Activated gamma-delta T cell treated with anti-CD3 and anti-CD28 coated beads, Interleukin-2, amount 50 U/mL, for 16 hours (primary cell): Measurements from ENCODE around the gene DDX11.
"Not testable (repeated sequence)": the region's sequence is repeated elsewhere in the genome, so short reads cannot be mapped to it uniquely, and the experiment has no call there.

Experiments used
- DNase-seq: peaks from one replicate; pipeline ENCODE4 v3.0.0-alpha.2; 2020; ENCODE audit warnings: low read depth

The DDX11 gene

GRCh38 chr12:31067656-31068055 is 6.0 kb upstream of the DDX11 start:
- not testable (repeated sequence) for DNase-seq

GRCh38 chr12:31070971-31071740 is 2.5 kb upstream of the DDX11 start:
- not testable (repeated sequence) for DNase-seq

DNA sequence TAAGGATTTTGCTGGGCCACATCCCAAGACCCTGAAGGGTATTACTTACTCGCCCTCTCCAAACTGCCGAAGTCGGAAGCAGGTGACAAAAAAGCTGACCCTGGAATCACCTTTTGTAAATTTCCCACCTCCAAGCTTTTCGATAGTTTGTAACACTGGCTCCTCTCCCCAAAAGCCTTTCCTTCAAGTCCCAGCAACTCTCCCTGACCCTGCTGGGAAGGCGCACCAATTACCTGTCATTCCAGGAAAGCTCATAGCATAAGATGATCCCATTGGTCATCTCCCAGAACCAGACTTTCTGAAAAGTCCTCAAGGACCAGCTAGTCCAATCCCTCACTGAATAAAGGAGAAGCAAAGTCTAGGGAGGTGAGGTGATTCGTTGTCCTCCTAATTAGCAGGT is 698 bp upstream of the DDX11 start:
- DNase-seq, result not testable (repeated sequence)

DNA sequence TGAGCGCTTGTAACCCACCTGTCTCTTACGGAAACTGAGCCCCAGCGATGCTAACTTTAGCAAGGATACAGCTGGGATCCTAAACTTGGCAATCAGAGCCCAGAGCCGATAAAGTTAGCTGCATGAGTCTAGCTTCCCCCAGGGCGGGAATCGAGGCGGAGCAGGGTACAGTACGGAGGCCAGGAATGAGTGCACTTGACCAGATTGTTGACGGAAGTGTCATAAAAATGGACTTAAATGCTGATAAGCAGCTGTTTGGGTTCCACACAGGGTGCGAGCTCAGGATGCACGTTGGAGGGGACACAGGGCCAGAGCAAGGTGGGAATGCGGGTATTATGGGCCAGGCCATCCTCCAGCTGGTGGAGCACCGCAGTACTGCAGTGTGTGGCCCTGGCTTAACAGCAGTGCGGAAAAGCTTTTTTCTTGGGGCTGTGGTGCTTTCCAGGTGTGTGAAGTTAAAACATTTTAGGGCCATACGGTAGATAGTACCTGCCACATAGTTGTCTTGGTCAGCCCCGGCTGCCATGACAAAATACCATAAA is 744 bp downstream of the DDX11 start:
- not testable (repeated sequence) for DNase-seq

DNA sequence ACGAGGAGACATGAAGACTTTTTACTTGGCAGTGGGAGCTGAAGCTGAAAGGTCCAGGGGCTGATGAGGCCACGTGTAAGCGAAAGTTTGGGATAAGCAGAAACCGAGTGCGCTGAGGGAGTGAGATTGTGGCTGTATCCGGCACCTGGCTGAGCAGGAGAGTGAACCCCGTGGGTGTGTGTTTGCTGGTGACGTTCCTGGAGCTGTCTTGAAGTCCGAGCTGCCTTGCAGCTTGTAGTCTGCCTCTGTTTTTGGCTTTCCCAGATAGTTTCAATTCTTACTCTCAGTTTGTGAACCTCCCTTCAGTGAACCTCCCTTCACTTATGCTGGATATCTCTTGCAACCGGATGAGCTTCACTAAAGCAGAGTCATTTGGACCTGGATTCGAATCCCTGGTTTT is 2.5 kb downstream of the DDX11 start:
- DNase-seq, result not testable (repeated sequence)

DNA sequence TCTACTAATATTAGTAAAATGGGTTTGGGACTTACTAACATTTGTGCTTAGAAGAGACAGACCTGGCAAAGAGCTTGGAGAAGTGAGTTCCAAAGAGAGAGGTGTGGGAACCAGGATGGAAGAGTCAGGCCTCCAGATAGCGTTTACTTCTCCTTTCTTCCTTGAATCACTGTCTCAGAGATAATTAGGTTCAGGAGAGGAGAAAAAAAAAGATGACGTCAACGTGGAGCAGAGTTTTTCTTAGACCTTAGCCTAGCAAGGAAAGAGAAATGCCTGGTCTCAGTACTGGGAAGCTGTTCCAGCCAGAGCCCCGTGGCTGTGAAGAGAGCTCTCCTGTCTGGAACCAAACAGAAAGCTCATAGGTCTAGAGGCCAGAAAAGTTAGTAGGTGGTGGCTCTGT is 3.4 kb downstream of the DDX11 start:
- not testable (repeated sequence) for DNase-seq

GRCh38 chr12:31077998-31078397 is 4.3 kb downstream of the DDX11 start:
- DNase-seq, result not testable (repeated sequence)

DNA sequence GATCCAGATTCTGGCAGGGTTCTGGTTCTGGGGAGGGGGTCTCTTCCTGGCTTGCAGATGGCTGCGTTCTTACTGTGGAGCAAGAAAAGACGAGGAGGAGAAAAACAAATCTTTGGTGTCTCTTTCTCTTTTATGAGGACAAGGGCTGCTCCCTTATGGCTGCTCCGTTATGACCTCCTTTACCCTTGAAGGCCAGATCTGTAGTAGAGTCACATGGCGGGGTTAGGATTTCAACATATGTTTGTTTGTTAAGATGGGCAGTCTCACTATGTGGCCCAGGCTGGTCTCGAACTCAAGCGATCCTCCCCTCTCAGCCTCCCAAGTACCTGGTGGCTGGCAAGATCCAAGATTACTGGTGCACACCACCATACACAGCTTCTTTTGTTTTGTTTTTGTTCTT is 5.8 kb downstream of the DDX11 start:
- not testable (repeated sequence) for DNase-seq

DNA sequence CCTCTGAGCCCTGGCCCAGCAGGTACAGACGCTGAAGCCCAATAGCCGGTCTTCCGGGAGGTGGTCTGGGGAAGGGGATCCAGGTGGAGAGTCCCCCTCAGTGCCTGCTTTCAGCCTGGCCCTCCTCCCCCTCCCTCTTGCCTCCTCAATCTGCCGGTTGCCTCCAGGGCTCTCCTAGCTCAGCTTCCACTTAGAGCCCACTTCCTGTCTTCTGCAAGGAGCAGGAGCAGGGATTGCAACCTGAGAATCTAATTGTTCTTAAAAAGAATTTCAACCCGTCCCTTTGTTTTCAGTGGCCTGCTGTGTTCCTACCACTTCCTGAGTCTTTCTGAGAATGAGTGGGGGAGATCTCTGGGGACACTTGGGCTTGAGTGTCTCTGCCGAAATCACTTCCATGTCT is 6.6 kb downstream of the DDX11 start:
- DNase-seq, result not testable (repeated sequence)

DNA sequence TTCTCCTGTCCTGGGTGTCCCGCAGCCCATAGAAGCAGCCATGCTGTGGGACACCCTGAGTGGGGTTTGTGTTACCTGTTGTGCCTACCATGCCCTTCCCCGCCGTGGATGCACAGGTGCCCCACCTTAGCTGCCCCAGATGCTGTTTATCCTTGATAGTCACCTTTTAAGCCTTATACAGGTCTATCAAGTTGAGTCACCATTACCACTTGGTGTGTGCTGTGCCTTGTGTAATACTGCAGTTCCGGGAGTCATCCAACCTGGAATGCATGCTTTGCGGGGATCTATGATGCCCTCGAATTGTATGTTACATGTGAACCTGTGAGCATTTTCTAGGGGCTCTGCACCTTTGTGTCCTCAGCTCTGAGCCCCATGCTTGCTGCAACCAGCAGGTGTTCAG is 7.6 kb downstream of the DDX11 start:
- not testable (repeated sequence) for DNase-seq

- DNase-seq, result not testable (repeated sequence)
Observed at GRCh38 chr12:31084241-31084640, 10.6 kb downstream of the DDX11 start.

- not testable (repeated sequence) for DNase-seq
Observed at GRCh38 chr12:31086032-31086431, 12.4 kb downstream of the DDX11 start.

DNA sequence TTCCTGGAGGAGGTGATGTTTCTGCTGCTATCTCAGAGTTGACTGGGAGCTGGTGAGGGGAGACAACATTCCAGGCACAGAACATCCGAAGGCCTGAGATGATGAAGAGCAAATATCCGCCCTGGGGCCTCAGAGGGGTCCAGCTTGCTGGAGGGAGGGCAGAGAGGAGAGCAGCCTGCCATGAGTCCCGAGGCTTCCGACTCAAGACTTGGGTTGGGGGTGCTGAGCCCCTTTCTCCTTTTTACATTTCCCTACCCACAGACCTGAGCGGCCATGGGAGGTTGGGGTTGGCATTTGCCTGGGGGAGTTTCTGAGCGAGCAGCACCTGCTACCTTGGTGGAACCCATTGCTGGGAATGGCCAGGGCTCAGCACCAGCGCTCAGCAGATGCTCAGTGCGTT is 13.8 kb downstream of the DDX11 start:
- not testable (repeated sequence) for DNase-seq

- not testable (repeated sequence) for DNase-seq
Observed at GRCh38 chr12:31087956-31088355, 14.3 kb downstream of the DDX11 start.

DNA sequence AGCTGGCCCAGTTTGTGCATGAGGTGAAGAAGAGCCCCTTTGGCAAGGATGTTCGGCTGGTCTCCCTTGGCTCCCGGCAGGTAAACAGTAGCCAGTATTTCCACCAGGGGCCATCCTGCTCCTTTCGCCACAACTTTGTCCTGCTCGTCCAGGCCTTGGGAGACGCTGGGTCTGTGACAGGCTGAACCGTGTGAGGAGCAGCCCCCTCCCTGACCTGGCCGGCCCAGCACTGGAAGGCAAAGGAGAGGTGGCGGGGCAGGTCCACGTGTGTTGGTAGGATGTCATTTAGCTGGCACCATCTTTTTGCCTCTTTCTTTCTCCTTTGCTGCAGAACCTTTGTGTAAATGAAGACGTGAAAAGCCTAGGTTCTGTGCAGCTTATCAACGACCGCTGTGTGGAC is 15.4 kb downstream of the DDX11 start:
- no peak for DNase-seq

- not testable (repeated sequence) for DNase-seq
Observed at GRCh38 chr12:31091629-31092028, 18.0 kb downstream of the DDX11 start.

DNA sequence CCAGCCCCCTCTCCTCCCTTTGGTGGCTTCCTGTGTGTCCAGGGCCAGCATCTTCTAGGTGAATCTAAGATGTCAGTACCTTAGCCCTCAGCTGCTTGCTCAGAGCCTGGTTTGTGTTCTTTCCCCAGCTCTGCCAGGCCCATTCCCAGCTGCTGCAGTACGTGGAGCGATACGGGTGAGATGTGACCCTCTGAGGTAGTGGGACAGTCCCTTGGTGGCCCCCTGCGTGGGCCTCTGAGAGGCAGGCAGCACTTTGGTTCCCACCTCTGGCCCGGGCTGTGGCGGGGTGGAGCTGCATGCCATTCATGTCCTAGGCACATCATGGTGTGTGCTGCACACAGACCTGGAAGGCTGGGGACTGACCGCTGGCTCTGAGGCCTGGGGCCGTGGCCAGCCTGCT is 19.1 kb downstream of the DDX11 start:
- DNase-seq, result not testable (repeated sequence)

DNA sequence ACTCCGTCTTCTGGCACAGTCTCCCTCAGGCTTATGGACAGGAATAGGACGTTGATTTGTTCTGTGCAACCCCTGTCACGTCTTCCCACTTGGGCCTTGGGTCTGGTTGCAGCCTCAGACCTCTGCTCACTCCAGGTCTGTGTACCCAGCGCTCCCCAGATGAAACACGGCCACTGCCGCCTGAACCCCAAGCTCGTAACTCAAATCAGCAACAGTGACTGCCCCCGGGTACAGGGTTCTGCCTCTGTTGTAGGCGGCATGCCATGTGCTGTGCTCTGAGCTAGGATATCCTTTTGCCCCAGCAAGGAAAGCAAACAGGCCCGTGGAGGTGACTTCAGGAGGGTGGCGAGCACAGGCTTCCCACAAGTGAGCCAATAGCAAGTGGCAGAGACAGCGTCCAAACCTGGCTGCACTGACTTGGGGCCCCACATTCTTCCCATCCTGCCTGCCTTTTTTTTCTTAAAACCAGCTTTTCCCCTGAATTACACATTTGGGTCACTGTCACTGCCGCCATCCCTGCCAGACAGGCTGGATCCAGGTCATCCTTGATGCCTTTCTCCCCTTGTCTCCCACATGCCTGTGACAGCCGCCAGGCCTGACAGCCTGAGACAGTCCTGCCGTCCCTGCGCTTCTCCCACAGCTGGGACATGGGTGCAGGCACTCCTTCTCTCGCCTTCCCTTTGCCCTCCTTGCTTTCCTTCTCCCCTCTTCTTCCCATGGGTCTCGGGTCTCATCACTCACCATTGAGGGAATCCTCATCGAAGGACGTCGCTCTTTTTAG is 21.6 kb downstream of the DDX11 start:
- not testable (repeated sequence) for DNase-seq

- DNase-seq, result not testable (repeated sequence)
Observed at GRCh38 chr12:31096251-31097065, 22.8 kb downstream of the DDX11 start.

- not testable (repeated sequence) for DNase-seq
Observed at GRCh38 chr12:31097819-31098218, 24.2 kb downstream of the DDX11 start.

- not testable (repeated sequence) for DNase-seq
Observed at GRCh38 chr12:31098363-31098762, 24.7 kb downstream of the DDX11 start.

GRCh38 chr12:31098771-31099170 is 25.1 kb downstream of the DDX11 start:
- not testable (repeated sequence) for DNase-seq
